OCI-LY7 (cell line): ENCODE results near the gene CCNI2. TPM values are rescaled to one million over a fixed set of nuclear protein-coding genes. Genes with fewer than 3 reads are reported as not detected.

Experiments
- BruUV-seq: library from RNA; stranded (reverse); fragments of 400-500 nt; replicated peaks from 2 replicates; lab custom pipeline; 2021; lab: Mats Ljungman, UMichigan
- CTCF ChIA-PET: fragments of 300-600 bp; sonication (Branson Sonifier 250); formaldehyde crosslinking; loops from one replicate; lab custom pipeline; 2022; ENCODE audit warnings: antibody characterized with exemption; ENCODE audit not compliant: unreplicated experiment; lab: Charles Lee
- POLR2A ChIA-PET: fragments of 300-600 bp; sonication (Branson Sonifier 250); formaldehyde crosslinking; loops from one replicate; lab custom pipeline; 2022; ENCODE audit warnings: antibody characterized with exemption; lab: Charles Lee
- DNase-seq: peaks from one replicate; pipeline ENCODE4 v3.0.0-alpha.2; 2015; ENCODE audit warnings: low spot score
- H2AFZ ChIP-seq: fragments of 200-600 bp; sonication (generic), shearing (Covaris generic); 2 replicates; pipeline ENCODE4 v1.6.1; 2014; ENCODE audit warnings: mild to moderate bottlenecking, antibody characterized with exemption, low read length, moderate library complexity
- H3K27ac ChIP-seq: fragments of 200-600 bp; sonication (generic); 2 replicates; pipeline ENCODE4 v1.5.1; 2014; ENCODE audit warnings: mixed run types, low read depth, mild to moderate bottlenecking, moderate library complexity, low read length, inconsistent platforms; ENCODE audit not compliant: poor library complexity, severe bottlenecking
- H3K36me3 ChIP-seq: fragments of 200-600 bp; sonication (generic); 2 replicates; pipeline ENCODE4 v1.6.1; 2014; ENCODE audit warnings: mild to moderate bottlenecking, antibody characterized with exemption, low read length, moderate library complexity, mixed read lengths; ENCODE audit not compliant: insufficient read depth
- H3K4me1 ChIP-seq: fragments of 200-600 bp; sonication (generic); 2 replicates; pipeline ENCODE4 v1.5.1; 2014; ENCODE audit warnings: mild to moderate bottlenecking, low read length; ENCODE audit not compliant: insufficient read depth, poor library complexity, severe bottlenecking
- H3K4me2 ChIP-seq: fragments of 200-600 bp; sonication (generic); 2 replicates; pipeline ENCODE4 v1.6.1; 2014; ENCODE audit warnings: mild to moderate bottlenecking, low read length
- H3K4me3 ChIP-seq: fragments of 200-600 bp; sonication (generic); 2 replicates; pipeline ENCODE4 v1.5.1; 2014; ENCODE audit warnings: mild to moderate bottlenecking, low read depth, low read length; ENCODE audit not compliant: poor library complexity, severe bottlenecking
- H3K79me2 ChIP-seq: fragments of 200-600 bp; sonication (generic); 2 replicates; pipeline ENCODE4 v1.6.1; 2016; ENCODE audit warnings: low read depth, mild to moderate bottlenecking, low read length, moderate library complexity, mixed read lengths; ENCODE audit not compliant: insufficient read depth
- H3K9me2 ChIP-seq: fragments of 200-600 bp; sonication (generic); 2 replicates; pipeline ENCODE4 v1.6.1; 2016; ENCODE audit warnings: mild to moderate bottlenecking, low read length, mixed read lengths; ENCODE audit not compliant: insufficient read depth
- H3K9me3 ChIP-seq: fragments of 200-600 bp; sonication (generic); 2 replicates; pipeline ENCODE4 v1.6.1; 2014; ENCODE audit warnings: mild to moderate bottlenecking, mixed run types, low read length, mixed read lengths
- H4K20me1 ChIP-seq: fragments of 200-600 bp; sonication (generic); 2 replicates; pipeline ENCODE4 v1.6.1; 2014; ENCODE audit warnings: mild to moderate bottlenecking, antibody characterized with exemption, low read length, moderate library complexity, mixed read lengths; ENCODE audit not compliant: insufficient read depth
- EZH2phosphoT487 ChIP-seq: fragments of 200-600 bp; sonication (generic); IDR thresholded peaks from 2 replicates; pipeline ENCODE4 v1.6.1; 2018; ENCODE audit warnings: low read depth, borderline replicate concordance, mild to moderate bottlenecking, mixed run types, antibody characterized with exemption, low read length, moderate library complexity, mixed read lengths
- intact Hi-C: fragments of 100-400 bp; cut with micrococcal nuclease; formaldehyde crosslinking; loops from one replicate; pipeline ENCODE4 v1.10.0; 2022; ENCODE audit not compliant: unreplicated experiment
- total RNA-seq, 2 experiments: library from RNA; depleted of rRNA in 1 of 2; stranded (reverse); fragments of >200 nt in 1 of 2; shearing (Covaris generic) in 1 of 2; gene quantifications; 2 replicates each; pipeline ENCODE4 v1.2.3, GENCODE V29; 2014 to 2022
- TF ChIP-seq, protein P1 (sequence below): fragments of 200-600 bp; sonication (generic); conservative IDR thresholded peaks from 2 replicates; pipeline ENCODE4 v1.5.1; 2014; ENCODE audit warnings: mild to moderate bottlenecking, antibody characterized with exemption, low read length, moderate library complexity, mixed read lengths

The CCNI2 gene
- total RNA-seq, 2 experiments from 2014 or later: not detected

DNA sequence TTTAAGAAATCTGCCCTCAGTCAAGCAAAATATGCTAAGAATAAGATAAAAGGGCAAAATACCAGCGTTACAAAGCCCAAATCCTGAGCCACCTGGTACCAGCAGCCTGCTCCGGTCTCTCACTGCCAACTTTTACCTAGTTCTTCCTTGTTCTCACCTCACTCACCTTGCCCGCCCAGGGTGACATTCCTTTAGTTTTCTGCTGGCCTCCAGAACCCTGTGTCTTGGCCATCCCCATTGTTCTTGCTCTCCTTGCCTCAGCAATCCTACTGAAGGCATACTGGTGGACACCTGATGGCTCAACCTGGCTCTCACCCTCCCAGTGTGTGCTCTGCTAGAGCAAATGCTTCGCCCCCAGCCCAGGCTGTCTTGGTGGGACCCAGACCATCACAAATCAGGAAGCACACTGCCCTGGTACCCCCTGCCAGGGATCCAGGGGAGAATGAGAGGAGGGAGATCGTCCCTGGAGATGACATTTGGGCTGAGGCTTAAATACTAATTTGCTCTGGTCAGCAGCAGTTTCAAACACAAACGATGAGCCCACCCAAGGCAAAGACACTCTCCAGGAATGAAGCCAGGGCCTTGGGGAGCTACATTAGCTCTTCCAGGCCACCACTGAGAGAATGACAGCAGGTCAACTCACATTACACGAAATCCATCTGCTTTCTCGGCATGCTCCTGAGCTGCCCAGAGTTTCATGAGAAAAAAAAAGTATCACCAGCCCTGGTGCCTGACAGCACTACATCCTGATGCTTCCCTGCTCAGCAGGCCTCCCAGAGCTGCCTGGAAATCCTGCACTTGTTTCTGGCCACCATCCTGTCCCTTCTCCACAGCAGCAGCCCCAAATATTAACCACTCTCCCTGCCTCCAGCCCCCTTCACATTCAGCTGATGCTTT is 42.0 kb downstream of the CCNI2 start:
- H3K79me2 ChIP-seq: no peaks in the 10 kb centered on the region
- no peak overlapping the region for H3K4me3 ChIP-seq
- no peaks in the 10 kb centered on the region for H4K20me1 ChIP-seq
- H3K36me3 ChIP-seq: no peaks in the 10 kb centered on the region
- no peak for DNase-seq
- no peak for TF ChIP-seq EZH2phosphoT487
- TF ChIP-seq, protein P1, sequence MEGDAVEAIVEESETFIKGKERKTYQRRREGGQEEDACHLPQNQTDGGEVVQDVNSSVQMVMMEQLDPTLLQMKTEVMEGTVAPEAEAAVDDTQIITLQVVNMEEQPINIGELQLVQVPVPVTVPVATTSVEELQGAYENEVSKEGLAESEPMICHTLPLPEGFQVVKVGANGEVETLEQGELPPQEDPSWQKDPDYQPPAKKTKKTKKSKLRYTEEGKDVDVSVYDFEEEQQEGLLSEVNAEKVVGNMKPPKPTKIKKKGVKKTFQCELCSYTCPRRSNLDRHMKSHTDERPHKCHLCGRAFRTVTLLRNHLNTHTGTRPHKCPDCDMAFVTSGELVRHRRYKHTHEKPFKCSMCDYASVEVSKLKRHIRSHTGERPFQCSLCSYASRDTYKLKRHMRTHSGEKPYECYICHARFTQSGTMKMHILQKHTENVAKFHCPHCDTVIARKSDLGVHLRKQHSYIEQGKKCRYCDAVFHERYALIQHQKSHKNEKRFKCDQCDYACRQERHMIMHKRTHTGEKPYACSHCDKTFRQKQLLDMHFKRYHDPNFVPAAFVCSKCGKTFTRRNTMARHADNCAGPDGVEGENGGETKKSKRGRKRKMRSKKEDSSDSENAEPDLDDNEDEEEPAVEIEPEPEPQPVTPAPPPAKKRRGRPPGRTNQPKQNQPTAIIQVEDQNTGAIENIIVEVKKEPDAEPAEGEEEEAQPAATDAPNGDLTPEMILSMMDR: no peak
- no peaks in the 10 kb centered on the region for H3K4me1 ChIP-seq
- H2AFZ ChIP-seq: no peak overlapping the region
- no peak overlapping the region for H3K4me2 ChIP-seq
- no TSS peak for BruUV-seq
- intact Hi-C loops: no loop called here
- ChIA-PET POLR2A (no interaction called here), CTCF (no interaction called here)
- H3K27ac ChIP-seq: no peak overlapping the region
- H3K9me3 ChIP-seq: no peaks in the 10 kb centered on the region
- no peaks in the 10 kb centered on the region for H3K9me2 ChIP-seq

DNA sequence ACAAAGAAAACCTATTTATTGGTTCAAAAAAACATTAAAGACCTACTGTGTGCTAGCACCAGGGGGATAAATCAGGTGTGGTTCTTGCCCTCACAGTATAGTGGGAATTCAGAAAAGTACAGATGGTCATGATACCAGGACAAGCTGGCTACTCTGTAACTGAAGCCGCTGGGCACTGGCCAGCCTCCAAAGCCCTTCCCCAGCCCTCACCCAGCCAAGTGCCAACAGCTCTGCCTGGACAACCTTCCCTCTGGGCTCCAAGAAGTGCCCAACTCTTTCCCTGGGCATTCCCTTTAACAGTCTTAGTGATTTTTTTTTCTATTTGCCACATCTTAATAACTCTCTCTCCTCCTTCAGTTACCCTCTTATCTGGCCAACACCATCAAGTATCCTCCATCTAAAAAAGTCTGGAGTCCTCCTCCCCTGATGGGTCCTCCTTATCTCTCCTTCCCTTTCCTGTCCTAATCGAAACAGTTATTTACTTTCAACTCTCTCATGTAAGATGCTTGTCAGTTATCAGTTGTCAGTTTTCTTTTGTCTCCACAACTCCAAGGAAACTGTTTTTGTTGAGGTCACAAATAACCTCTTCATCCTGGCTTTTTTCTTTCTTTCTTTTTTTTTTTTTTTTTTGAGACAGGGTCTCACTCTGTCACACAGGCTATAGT is 43.1 kb downstream of the CCNI2 start:
- H3K9me3 ChIP-seq: no peaks in the 10 kb centered on the region
- ChIA-PET POLR2A (interaction anchor here (0.6 to 1.0 kb wide), 3 partner anchors 9 to 253 kb away, joined by 3 to 6 read pairs (median 3); no protein-coding TSS in a partner anchor), CTCF (interaction anchor here (0.6 kb wide), 1 partner anchor 435 kb away, joined by 3 read pairs; no protein-coding TSS in a partner anchor)
- no TSS peak for BruUV-seq
- no peaks in the 10 kb centered on the region for H3K4me1 ChIP-seq
- no peak for TF ChIP-seq EZH2phosphoT487
- TF ChIP-seq, protein P1: no peak
- H3K4me3 ChIP-seq: no peak overlapping the region
- H2AFZ ChIP-seq: no peak overlapping the region
- DNase-seq: no peak
- H3K79me2 ChIP-seq: no peaks in the 10 kb centered on the region
- H4K20me1 ChIP-seq: no peaks in the 10 kb centered on the region
- no peaks in the 10 kb centered on the region for H3K9me2 ChIP-seq
- H3K4me2 ChIP-seq: no peak overlapping the region
- H3K36me3 ChIP-seq: no peaks in the 10 kb centered on the region
- H3K27ac ChIP-seq: no peak overlapping the region
- intact Hi-C loops: no loop called here
